Activated CD4-positive, alpha-beta T cell treated with anti-CD3 and anti-CD28 coated beads for 36 hours (primary cell): ENCODE measurements around the gene WWP2. TPM values are rescaled to one million over a fixed set of nuclear protein-coding genes. Genes with fewer than 3 reads are reported as not detected.
A peak's percentile ranks its signal among the peaks of the same experiment; 100 is the strongest.
"Not testable (repeated sequence)": the region's sequence is repeated elsewhere in the genome, so short reads cannot be mapped to it uniquely, and the experiment has no call there.

Source experiments
- ATAC-seq: fragments of 200-7000 bp; cut with Tn5 transposase; one replicate; pipeline ENCODE4 v1.10.0; 2021; ENCODE audit warnings: mild to moderate bottlenecking, moderate library complexity
- CTCF ChIA-PET: fragments of 350-600 bp; sonication (Branson Sonifier 250); formaldehyde crosslinking; loops from one replicate; lab custom pipeline; 2021; ENCODE audit warnings: antibody characterized with exemption; lab: Charles Lee
- POLR2A ChIA-PET: fragments of 350-600 bp; sonication (Branson Sonifier 250); formaldehyde crosslinking; loops from one replicate; lab custom pipeline; 2021; ENCODE audit warnings: antibody characterized with exemption, inconsistent platforms; lab: Charles Lee
- DNase-seq: peaks from one replicate; pipeline ENCODE4 v3.0.0-alpha.2; 2020
- H3K27ac Mint-ChIP-seq: one replicate; pipeline ENCODE4 v1.8.0; 2021; ENCODE audit warnings: mixed read lengths
- H3K27me3 Mint-ChIP-seq: one replicate; pipeline ENCODE4 v1.8.0; 2021; ENCODE audit warnings: mixed read lengths
- H3K36me3 Mint-ChIP-seq: one replicate; pipeline ENCODE4 v1.8.0; 2021; ENCODE audit warnings: low read depth, mixed read lengths
- H3K4me1 Mint-ChIP-seq: one replicate; pipeline ENCODE4 v1.8.0; 2021; ENCODE audit warnings: mixed read lengths
- H3K4me3 Mint-ChIP-seq: one replicate; pipeline ENCODE4 v1.8.0; 2021; ENCODE audit warnings: mild to moderate bottlenecking, moderate library complexity, mixed read lengths
- H3K9me3 Mint-ChIP-seq: one replicate; pipeline ENCODE4 v1.8.0; 2021; ENCODE audit warnings: low read depth, mixed read lengths
- intact Hi-C, 2 experiments: fragments of 100-400 bp; cut with DNase I in 1 of 2; cut with micrococcal nuclease in 1 of 2; formaldehyde crosslinking; loops; one replicate each; pipeline versions ENCODE4 v1.14.2 to v1.15.1; 2022 to 2024; cut with DNase I, micrococcal nuclease
- total RNA-seq, 2 experiments: library from RNA; stranded (reverse); gene quantifications; one replicate each; pipeline ENCODE4 v1.2.3, GENCODE V29; 2021

Gene WWP2
- total RNA-seq, 2 experiments from 2014 or later, result 43.3 to 44.6 TPM

- no peak for ATAC-seq
- CTCF ChIA-PET, result interaction anchor here (0.7 to 1.0 kb wide), 2 partner anchors 9 to 367 kb away, joined by 3 read pairs; no protein-coding TSS in a partner anchor
- no peak overlapping the region for H3K4me3 Mint-ChIP-seq
Observed at GRCh38 chr16:69816996-69817395, 54.9 kb downstream of the WWP2 start.

GRCh38 chr16:69818891-69819545 lies 56.9 kb downstream of the WWP2 start:
- H3K9me3 Mint-ChIP-seq, result no peaks in the 10 kb centered on the region
- no peak overlapping the region for H3K4me3 Mint-ChIP-seq
- intact Hi-C loops, result no loop called here
- CTCF ChIA-PET, result no interaction called here
- ATAC-seq (no peak), DNase-seq (no peak)
- peaks cover 25% of the 10 kb centered on the region for H3K36me3 Mint-ChIP-seq
- no peaks in the 10 kb centered on the region for H3K27me3 Mint-ChIP-seq
- no peaks in the 10 kb centered on the region for H3K4me1 Mint-ChIP-seq
- no peak overlapping the region for H3K27ac Mint-ChIP-seq
- POLR2A ChIA-PET, result no interaction called here

More at GRCh38 chr16:69816996-69817395, 54.9 kb downstream of the WWP2 start:
- POLR2A ChIA-PET, result no interaction called here
- no peak for DNase-seq
- no peaks in the 10 kb centered on the region for H3K4me1 Mint-ChIP-seq
- H3K9me3 Mint-ChIP-seq, result no peaks in the 10 kb centered on the region
- intact Hi-C loops, result no loop called here
- no peaks in the 10 kb centered on the region for H3K27me3 Mint-ChIP-seq
- H3K27ac Mint-ChIP-seq, result no peak overlapping the region
- peaks cover 18% of the 10 kb centered on the region for H3K36me3 Mint-ChIP-seq

GRCh38 chr16:69820926-69821541 lies 58.9 kb downstream of the WWP2 start:
- Mint-ChIP-seq H3K36me3 (peaks cover 27% of the 10 kb centered on the region), H3K9me3 (no peaks in the 10 kb centered on the region), H3K27me3 (no peaks in the 10 kb centered on the region), H3K27ac (no peak overlapping the region), H3K4me1 (no peaks in the 10 kb centered on the region), H3K4me3 (no peak overlapping the region)
- POLR2A ChIA-PET, result interaction anchor here (0.7 kb wide), 1 partner anchor 55 kb away, joined by 10 read pairs; no protein-coding TSS in a partner anchor
- intact Hi-C loops, result no loop called here
- no peak for ATAC-seq
- CTCF ChIA-PET, result no interaction called here
- no peak for DNase-seq

- Mint-ChIP-seq H3K36me3 (peaks cover 25% of the 10 kb centered on the region), H3K4me1 (no peaks in the 10 kb centered on the region), H3K27ac (no peak overlapping the region), H3K4me3 (no peak overlapping the region), H3K27me3 (no peaks in the 10 kb centered on the region), H3K9me3 (no peaks in the 10 kb centered on the region)
- intact Hi-C loops, result no loop called here
- no peak for DNase-seq
- CTCF ChIA-PET, result interaction anchor here (0.7 kb wide), 2 partner anchors 9 to 11 kb away, joined by 3 to 4 read pairs; no protein-coding TSS in a partner anchor
- no peak for ATAC-seq
- POLR2A ChIA-PET, result interaction anchor here (0.7 kb wide), 1 partner anchor 55 kb away, joined by 10 read pairs; no protein-coding TSS in a partner anchor
Observed at GRCh38 chr16:69821844-69822173, 59.7 kb downstream of the WWP2 start.

- ChIA-PET CTCF (interaction anchor here (0.7 kb wide), 2 partner anchors 10 to 11 kb away, joined by 3 to 4 read pairs; no protein-coding TSS in a partner anchor), POLR2A (no interaction called here)
- Mint-ChIP-seq H3K4me1 (no peaks in the 10 kb centered on the region), H3K27ac (no peak overlapping the region), H3K27me3 (no peaks in the 10 kb centered on the region), H3K36me3 (peaks cover 23% of the 10 kb centered on the region), H3K4me3 (no peak overlapping the region), H3K9me3 (no peaks in the 10 kb centered on the region)
- no peak for ATAC-seq
- DNase-seq, result no peak
- intact Hi-C loops, result no loop called here
Observed at GRCh38 chr16:69822174-69822935, 60.2 kb downstream of the WWP2 start.

GRCh38 chr16:69823831-69824563 lies 61.9 kb downstream of the WWP2 start:
- Mint-ChIP-seq H3K27ac (peak overlapping the region; percentile 4), H3K4me1 (no peaks in the 10 kb centered on the region), H3K4me3 (no peak overlapping the region), H3K9me3 (no peaks in the 10 kb centered on the region), H3K27me3 (no peaks in the 10 kb centered on the region), H3K36me3 (peaks cover 14% of the 10 kb centered on the region)
- DNase-seq (no peak), ATAC-seq (no peak)
- intact Hi-C loops, result no loop called here
- POLR2A ChIA-PET, result interaction anchor here (0.7 kb wide), 1 partner anchor 33 kb away, joined by 4 read pairs; no protein-coding TSS in a partner anchor
- CTCF ChIA-PET, result no interaction called here

- intact Hi-C loops, result not testable (repeated sequence)
Observed at GRCh38 chr16:69824564-69825142, 62.5 kb downstream of the WWP2 start.

GRCh38 chr16:69827524-69827923 lies 65.4 kb downstream of the WWP2 start:
- H3K4me3 Mint-ChIP-seq, result no peak overlapping the region
- no peak overlapping the region for H3K27ac Mint-ChIP-seq
- H3K9me3 Mint-ChIP-seq, result no peaks in the 10 kb centered on the region
- peaks cover 3% of the 10 kb centered on the region for H3K4me1 Mint-ChIP-seq
- intact Hi-C loops, result no loop called here
- no peak for ATAC-seq
- peaks cover 9% of the 10 kb centered on the region for H3K36me3 Mint-ChIP-seq
- H3K27me3 Mint-ChIP-seq, result no peaks in the 10 kb centered on the region
- ChIA-PET CTCF (no interaction called here), POLR2A (no interaction called here)
- no peak for DNase-seq

More at GRCh38 chr16:69824564-69825142, 62.5 kb downstream of the WWP2 start:
- DNase-seq, H3K9me3 Mint-ChIP-seq, H3K27ac Mint-ChIP-seq, H3K4me3 Mint-ChIP-seq, H3K27me3 Mint-ChIP-seq, POLR2A ChIA-PET, H3K4me1 Mint-ChIP-seq, ATAC-seq: not testable (repeated sequence)
- peaks cover 14% of the 10 kb centered on the region for H3K36me3 Mint-ChIP-seq
- CTCF ChIA-PET, result interaction anchor here (0.5 kb wide), 1 partner anchor 31 kb away, joined by 3 read pairs; no protein-coding TSS in a partner anchor

GRCh38 chr16:69829338-69829737 lies 67.2 kb downstream of the WWP2 start:
- no peak overlapping the region for H3K4me3 Mint-ChIP-seq
- no peaks in the 10 kb centered on the region for H3K9me3 Mint-ChIP-seq
- H3K27ac Mint-ChIP-seq, result no peak overlapping the region
- ATAC-seq (no peak), DNase-seq (no peak)
- H3K4me1 Mint-ChIP-seq, result peaks cover 7% of the 10 kb centered on the region
- H3K36me3 Mint-ChIP-seq, result peaks cover 5% of the 10 kb centered on the region
- intact Hi-C loops, result no loop called here
- ChIA-PET CTCF (interaction anchor here (1.1 kb wide), 1 partner anchor 20 kb away, joined by 3 read pairs; no protein-coding TSS in a partner anchor), POLR2A (no interaction called here)
- no peaks in the 10 kb centered on the region for H3K27me3 Mint-ChIP-seq

GRCh38 chr16:69830146-69830533 lies 68.0 kb downstream of the WWP2 start:
- Mint-ChIP-seq H3K4me1 (peaks cover 7% of the 10 kb centered on the region), H3K9me3 (no peaks in the 10 kb centered on the region), H3K27me3 (no peaks in the 10 kb centered on the region), H3K4me3 (no peak overlapping the region), H3K27ac (no peak overlapping the region), H3K36me3 (peaks cover 5% of the 10 kb centered on the region)
- DNase-seq (no peak), ATAC-seq (no peak)
- CTCF ChIA-PET, result interaction anchor here (0.6 to 1.1 kb wide), 2 partner anchors 19 to 850 kb away, joined by 3 read pairs; no protein-coding TSS in a partner anchor
- intact Hi-C loops, result no loop called here
- POLR2A ChIA-PET, result no interaction called here
